GM18517 (cell line): ENCODE measurements around the gene BASP1.

ENCODE experiments used
- ATAC-seq: cut with Tn5 transposase; IDR thresholded peaks from one replicate; pipeline ENCODE4 v1.9.1; 2021; ENCODE audit warnings: mild to moderate bottlenecking, moderate library complexity; ENCODE audit not compliant: unreplicated experiment

The BASP1 gene, protein sequence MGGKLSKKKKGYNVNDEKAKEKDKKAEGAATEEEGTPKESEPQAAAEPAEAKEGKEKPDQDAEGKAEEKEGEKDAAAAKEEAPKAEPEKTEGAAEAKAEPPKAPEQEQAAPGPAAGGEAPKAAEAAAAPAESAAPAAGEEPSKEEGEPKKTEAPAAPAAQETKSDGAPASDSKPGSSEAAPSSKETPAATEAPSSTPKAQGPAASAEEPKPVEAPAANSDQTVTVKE

DNA sequence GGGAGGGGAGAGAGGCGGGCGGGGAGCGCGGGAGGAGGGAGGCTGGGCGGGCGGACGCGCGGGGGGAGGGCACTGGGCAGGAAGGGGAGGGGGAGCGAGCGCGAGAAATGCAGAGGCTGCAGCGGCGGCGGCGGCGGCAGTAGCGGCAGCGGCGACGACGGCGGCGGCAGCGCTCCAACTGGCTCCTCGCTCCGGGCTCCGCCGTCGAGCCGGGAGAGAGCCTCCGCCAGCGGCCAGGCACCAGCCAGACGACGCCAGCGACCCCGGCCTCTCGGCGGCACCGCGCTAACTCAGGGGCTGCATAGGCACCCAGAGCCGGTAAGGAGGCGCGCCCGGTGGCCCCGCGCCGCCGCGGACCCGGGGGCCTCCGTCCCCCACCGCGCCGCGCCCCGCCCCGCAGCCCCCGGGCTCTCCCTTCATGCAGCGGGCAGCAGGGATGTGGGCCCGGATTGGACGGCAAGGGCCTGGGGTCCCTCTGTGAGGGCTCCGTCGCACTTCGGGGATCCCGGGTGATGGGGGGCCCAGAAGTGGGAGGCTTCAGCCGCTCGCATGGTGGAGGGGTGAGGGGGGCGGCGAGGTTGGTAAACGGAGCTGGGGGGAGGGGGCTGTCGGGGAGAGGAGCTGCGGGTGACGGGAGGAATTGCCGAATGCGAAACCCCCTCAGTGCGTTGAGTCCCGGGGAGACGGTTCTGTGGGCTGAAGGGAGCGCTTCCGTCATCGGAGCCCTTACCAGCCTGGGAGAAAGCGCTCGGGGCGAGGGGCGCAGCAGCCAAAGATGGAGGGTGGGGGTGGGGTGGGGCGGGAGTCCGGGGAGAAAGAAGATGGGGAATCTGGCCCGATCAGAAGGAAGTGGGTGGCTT lies at the start of gene BASP1:
TSS of gene BASP1 (plus strand) at position 139 of the 860 bp plus-strand sequence. CDS start 57,586 bp downstream, outside the sequence.
- ATAC-seq, result no peak

DNA sequence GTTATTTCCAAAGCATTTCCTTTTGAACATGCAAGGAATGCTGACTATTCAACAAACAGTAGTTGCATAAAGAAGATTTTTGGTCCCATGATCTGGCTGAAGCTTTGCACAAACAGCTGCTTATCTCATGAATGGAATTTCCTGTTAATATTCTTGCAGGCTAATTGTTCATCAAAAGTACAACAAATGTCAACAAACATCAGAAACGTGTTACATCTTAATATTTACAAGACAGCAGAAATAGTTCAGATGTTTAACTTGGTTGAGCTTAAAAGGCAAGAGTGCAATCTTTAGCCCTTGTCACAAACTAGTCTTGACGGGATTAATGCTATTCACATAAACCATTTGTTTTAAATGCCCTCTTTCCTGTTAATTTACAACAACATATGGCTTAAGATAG lies 47.9 kb upstream of the BASP1 start:
- no peak for ATAC-seq

DNA sequence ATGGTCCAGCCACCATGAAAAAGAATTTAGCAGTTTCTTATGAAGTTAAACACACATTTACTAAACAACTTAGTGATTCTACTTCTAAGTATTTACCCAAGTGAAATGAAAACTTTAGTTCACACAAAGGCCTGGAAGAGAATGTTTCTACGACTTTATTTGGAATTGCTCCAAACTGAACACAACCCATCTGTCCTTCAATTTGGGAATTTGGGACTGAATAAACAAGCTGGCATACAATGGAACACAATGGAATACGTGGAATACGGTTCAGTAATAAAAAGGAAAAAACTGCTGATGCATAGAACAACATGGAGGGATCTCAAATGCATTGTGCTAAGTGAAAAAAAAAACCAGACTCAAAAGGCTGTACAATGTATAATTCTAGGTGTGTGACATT lies 44.6 kb upstream of the BASP1 start:
- no peak for ATAC-seq

DNA sequence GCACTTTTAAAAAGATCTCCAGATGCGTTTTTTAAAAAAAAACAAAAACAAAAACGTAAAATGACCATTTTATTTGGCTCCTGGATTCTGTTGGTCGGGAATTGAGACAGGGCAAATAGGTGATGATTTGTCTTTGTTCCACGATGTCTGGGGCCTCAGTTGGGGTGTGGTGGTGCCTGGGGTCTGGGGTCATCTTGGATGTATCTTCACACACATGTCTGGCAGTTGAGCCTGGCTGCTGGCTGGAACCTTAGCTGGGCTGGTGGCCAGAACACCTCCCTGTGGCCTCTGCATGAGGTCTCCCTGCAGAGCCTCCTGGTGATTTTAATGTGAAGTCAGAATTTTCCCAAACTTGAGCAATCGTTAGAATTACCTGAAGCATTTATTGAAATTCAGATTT lies 42.5 kb upstream of the BASP1 start:
- no peak for ATAC-seq

DNA sequence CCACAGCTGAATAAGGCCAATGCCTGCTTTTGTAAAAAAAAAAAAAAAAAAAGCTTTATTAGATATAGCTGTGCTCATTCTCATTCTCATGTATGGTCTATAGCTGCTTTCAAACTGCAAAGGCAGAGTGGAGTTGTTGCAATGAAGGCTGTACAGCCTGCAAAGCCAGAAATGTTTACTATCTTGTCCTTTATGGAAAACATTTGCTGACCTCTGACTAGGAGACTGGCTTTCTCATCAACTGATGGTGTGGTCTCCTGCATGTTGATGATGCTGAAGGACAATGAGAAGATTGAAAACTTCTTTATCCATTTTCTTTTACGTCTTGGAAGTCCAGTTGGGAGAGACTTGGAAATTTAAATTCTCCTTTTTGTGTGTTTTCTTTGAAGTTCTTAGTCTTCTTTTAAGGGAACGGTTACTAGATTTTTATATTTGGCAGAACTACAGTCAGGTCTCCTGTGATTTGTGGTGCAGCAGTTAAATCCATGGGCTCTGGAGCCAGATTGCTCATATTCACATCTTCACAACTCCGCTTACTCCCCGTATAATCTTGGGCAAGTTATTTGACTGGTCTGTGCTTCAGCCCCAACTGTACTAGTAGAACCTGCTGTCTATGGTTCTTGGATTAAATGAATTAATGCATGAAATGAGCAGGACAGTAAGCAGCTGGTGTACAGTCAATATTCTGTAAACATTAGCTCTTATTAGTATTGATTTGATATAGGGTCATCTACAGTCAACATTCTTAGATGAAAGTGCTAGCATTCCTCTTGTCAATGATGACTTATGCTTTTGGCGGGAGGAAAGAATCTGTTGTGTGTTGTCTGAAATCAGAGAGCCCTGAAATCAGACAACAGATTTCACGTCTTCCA lies 39.7 kb upstream of the BASP1 start:
- ATAC-seq, result no peak

DNA sequence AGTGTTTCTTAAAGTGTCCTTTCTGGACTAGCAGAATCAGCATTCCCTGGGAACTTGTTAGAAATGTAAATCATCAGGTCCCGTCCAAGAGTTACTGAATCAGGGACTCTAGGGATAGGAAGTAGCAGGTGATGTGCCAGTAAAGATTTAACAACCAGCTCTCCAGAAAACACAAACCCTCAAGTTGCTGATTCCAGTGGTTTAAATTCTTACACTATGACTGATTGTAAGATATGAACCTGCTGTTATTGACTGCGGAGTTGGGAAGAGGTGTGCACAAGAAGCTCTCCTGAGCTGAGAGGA lies 39.1 kb upstream of the BASP1 start:
- ATAC-seq, result no peak

DNA sequence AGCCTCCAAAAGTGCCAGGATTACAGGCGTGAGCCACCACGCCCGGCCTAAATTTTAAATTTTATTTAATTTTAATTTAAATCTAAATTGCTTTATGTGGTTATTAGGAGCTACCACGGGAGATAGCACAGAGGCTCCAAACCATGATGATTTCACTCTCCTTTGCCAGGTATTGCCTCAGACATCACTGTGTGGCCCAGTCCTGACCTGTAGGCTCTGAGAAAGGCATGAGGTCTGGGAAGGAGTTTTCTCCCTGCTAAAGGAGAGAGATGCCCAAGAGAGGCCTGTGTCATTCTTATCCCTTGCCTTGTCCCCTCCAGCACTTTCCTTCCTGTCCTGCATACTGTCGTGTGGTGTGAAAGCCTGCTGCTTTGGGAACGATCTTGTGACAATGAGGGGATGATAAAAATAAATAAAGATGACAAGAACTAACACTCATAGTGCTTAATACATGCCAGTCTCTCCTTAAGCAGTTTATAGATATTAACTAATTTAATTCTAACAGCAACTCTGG lies 37.0 kb upstream of the BASP1 start:
- no peak for ATAC-seq

DNA sequence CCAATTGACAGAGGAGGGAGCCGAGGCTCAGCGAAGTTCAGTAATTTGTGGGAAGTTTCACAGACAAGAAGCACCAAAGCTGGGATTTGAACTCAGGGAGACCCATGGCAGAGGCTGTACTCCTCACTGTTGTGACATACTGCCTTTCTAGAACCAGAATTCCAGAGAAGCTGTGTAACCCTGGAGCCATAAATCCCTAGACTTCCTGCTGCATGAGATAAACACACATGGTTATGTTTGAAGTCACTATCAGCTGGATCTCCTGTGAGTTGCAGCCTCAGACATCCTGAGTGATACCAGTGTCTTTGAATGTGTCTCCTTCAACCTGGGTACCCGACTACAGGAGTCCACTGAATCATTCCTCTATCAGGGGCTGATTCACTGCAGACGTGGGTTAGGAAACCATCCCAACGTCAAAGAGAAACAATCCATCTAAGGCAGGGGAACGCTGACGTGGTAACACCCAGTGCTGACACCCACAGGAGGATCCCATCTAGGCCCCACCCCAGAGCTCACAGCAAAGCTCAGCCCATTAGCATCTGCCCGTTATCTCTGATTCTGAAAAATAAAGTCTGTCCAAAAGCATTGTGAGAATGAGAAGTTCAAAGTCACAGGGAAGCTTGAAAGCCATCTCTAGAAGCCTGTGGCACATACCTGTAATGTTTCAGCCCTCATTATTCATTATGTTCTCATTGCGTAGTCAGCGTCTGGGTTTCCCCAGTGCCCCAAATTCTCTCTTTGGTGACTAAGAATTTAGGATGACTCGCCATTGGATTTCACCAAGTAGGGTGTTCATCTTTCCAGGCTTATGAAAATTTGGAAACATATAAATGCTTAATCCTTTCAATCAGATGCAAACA lies 36.3 kb upstream of the BASP1 start:
- ATAC-seq, result no peak

DNA sequence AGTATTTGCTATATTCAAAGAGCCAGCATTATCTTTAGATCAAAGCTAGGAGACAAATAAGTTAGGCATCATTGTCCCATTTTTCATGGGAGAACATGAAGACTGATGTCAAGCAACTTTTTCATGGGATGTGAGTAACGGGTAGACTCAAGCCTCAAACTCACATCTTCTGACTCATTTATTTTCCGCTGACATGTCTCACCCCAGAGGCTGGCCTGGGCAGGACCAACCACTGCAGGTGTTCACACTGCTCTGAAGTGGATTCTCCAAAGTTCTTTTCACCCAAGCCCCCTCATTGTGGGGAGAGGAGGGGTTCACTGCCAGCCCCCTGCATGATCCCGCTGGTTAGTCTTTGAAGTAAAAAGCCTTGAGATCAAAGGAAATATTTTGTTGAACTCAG lies 34.9 kb upstream of the BASP1 start:
- no peak for ATAC-seq

DNA sequence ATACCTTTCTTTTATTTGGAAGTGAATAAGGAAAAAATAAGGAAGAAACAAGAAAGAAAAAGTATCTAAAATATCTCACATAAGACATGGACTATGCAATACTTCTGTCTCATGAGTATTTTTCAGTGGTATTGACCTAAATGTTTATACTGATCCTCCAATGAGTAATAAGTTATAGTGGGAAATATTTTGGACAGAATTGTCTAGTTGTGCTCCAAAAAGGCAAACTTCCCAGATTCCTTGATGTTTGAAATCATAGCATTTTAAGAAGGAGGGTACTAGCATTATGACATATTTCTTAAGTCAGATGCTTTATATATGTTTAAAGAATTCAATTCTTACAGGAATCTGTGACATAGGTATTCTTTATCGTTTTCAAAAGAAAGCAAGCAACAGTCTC lies 34.5 kb upstream of the BASP1 start:
- no peak for ATAC-seq

DNA sequence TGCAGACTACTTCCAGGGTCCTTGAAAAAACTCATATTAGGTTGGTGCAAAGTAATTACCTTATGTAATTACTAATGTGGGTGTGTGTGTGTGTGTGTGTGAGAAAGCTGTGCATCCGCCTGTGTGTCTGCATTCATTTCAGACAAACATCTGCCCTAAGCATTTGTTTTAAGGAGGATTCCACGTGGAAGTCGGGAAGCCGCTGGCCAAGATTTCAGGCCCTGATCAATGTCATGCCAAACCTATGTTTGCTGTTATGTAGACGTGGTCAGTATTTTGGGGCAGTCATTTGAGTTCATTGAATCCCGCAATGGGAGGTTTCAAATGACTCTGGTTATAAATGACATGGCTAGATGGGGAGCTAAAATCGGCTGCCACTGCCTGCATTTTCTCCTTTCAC lies 33.6 kb upstream of the BASP1 start:
- ATAC-seq, result no peak

DNA sequence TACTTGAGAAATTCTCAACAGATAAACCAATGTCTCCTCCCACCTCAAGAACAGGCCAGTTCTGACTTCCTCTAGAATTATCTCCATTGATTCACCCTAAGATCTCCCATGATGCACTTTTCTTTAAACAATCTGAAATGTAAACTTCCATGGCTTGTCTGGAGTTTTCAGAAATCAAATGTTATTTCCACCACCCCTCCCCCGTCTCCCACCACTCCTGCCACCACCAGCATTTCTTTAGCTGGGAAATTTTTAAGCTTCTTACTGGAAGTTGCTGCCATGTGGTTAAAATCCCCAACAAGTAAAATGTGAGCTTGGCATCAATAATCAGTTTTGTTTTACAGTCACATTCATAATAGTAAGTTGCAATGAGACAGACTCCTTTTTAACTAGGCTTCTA lies 32.8 kb upstream of the BASP1 start:
- no peak for ATAC-seq

DNA sequence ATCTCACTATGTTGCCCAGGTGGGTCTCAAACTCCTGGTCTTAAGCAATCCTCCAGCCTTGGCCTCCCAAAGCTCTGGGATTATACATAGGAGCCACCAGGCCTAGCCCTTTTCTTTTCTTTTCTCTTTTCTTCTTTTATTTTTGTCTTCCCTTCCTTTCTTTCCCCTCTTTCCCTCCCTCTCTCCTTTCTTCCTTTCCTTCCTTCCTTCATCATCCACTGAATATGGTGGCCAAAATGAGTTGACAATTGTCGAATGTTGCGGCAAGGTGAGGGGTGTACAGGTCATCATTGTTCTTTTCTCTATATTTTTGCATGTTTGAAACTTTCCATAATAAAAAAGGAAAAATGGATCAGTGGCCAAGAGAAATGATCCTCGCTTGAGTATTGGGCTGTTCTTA lies 32.1 kb upstream of the BASP1 start:
- no peak for ATAC-seq

DNA sequence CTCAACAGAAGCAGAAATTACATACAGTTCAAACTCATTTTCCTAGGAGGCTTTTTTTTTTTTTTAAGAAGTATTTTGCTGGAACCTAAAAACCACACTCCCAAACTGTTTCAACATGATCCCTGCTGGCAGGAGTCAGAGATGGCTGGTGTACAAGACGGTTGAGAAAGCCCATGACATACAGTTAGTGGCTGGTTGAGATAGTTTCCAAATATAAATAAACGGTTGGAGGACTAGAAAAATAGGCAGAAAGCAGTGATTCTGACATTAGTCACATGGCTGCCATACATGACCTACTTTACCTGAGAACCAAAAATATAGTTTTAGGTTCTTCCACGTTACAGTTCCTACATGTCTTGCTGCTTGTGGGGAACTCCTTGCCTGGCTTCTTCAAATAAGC lies 31.7 kb upstream of the BASP1 start:
- no peak for ATAC-seq

DNA sequence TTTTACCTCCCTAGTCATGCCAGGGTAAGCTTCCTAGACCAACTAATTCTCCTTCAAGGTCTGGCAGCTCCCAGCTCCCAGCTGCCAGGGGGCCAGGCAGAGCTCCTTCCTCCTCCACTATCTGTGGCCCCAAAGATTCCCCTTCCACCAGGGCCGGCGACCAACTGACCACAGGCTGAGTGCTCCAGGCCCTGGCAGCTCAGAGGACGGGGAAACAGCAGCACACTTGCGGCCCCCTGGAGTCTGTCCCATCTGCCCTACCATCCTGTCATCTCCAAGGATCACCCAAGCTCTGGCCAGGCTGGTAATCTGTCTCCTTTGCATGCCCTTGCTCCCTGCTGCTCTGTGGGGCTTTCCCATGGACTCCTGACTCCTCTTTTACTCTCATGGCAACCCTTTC lies 31.2 kb upstream of the BASP1 start:
- ATAC-seq, result no peak

DNA sequence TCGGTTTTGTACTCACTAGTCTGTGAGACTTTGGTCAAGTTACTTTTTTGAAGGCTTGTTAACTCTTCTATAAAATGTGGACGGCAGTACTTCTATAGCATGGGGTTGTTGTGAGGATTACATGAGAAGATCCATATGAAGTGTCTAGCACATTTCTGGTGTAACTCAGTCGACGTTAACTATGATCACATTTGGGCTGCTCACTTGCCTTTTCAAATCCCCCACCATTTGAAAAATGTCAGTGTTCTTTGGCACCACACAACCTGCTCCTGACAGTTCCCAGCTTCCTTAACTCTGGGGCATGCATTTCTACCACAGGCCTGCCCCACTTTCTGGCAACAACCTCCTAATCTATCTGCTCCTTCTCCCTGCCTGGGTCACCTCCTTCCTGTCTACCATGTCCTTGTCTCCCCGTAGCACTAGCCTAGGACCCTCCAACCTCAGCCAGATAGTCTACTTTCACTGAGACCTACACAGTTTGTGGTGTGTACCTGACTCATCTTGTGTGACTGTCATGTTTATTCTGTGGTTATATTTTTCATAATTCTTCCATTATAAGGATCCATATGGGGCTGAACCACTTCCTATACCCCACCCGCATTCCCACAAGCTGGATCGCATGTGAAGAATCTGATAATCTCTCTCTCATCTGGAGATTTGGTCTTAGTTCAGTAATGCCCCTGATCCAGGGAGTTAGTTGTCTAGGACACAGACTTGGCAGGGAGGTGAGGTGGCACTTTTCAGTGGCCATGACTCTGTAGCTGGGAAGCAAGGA lies 30.2 kb upstream of the BASP1 start:
- ATAC-seq, result no peak

DNA sequence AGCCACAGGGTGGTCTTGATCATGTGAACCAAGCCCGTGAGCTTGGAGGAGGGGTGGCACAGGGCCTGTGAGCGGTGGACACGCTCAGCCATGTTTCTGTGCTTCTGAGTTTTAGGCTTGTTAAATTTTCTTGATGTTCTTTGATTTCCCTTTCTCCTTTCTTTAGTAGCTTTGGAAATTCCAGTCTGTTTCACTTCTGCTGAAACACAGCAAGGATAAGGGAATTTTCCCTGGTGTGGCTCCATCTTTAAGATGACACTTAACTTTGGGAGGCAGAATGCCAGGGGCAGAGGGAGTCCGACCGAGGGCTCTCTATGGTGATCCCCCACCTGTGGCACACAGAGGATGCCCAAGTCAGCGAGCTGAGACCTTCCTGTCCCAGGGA lies 29.7 kb upstream of the BASP1 start:
- no peak for ATAC-seq

DNA sequence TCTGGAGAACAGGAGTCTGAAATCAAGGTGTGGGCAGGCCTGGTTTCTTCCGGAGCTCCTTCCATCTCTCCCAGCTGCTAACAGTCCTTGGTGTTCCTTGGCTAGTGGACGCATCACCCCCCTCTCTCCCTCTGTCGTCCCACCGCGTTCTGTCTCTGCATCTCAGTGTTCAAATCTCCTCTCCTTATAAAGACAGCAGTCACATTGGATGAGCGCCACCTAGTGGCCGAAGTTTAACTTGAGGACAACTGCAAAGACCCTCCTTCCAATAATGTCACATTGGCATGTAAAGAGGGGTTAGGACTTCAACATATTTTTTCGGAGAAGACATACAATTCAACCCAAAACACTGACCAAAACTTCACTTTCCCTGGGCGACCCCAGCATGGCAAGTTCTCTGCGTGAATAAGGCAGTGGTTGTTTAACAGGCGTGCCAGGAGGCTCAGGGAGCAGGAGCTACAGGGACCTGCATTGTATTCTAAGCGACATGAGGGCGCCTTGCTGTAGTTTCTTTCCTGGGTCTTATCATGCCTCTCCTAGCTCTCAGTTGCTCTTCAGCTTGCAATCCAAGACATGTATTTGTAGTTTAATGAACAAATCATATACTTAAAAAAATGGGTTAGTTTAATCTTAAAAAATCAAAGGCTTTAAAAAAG lies 27.9 kb upstream of the BASP1 start:
- no peak for ATAC-seq

DNA sequence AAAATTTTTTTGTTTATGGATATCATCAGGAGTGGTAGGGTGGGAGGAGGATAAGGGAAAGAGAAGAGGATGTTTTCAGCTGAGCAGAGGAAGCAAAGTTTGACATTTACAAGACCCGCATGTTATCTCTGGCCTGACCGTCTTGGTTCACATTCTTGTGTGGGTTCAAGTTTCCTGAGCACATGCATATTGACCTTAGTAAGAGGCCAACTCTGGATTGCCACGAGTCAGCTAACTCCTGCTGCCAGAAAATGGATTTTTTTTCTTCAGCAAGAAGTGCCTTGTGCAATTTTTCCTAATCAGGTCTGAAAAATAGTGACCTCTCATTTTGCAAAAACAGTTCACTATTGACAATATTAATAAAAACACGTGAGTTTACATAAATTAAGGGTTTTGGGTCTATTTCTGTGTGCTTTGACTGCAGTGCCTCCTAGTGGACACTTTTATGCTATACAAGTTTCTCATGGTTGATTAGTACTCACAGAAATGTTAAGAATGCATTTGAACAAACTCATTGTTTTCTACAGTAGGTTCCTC lies 27.1 kb upstream of the BASP1 start:
- no peak for ATAC-seq
